ENCODE measurements around the gene LIN7A.

GRCh38 chr12:80845639-80846038 lies 92.1 kb downstream of the LIN7A start:
- TF ChIP-seq CTCF (IDR thresholded peaks at IDR 0.05) (no peak), POLR2A (IDR thresholded peaks at IDR 0.05) (no peak)
